Naive thymus-derived CD8-positive, alpha-beta T cell (primary cell): ENCODE data around the gene ACADVL. TPM values are rescaled to one million over a fixed set of nuclear protein-coding genes. Genes with fewer than 3 reads are reported as not detected.
"Not testable (repeated sequence)": the region's sequence is repeated elsewhere in the genome, so short reads cannot be mapped to it uniquely, and the experiment has no call there.

Experiments used
- ATAC-seq, 2 donors: fragments of 150-1000 bp; cut with Tn5 transposase in 1 of 2; sonication (Bioruptor Pico), chemical (Tn5 transposase) in 1 of 2; 1 replicate in 1 of 2; 2 replicates in 1 of 2; pipeline ENCODE4 v1.10.0; 2021; ENCODE audit warnings: mild to moderate bottlenecking in 2 of 2, moderate library complexity in 2 of 2
- POLR2A ChIA-PET: fragments of 350-600 bp; sonication (Branson Sonifier 250); formaldehyde crosslinking; loops from one replicate; lab custom pipeline; 2021; ENCODE audit warnings: antibody characterized with exemption; lab: Charles Lee
- DNase-seq, 10 donors: peaks; one replicate each; pipeline versions ENCODE4 v3.0.0 to v3.0.0-alpha.2; 2020 to 2022
- H3K27ac Mint-ChIP-seq, 10 donors: one replicate each; pipeline ENCODE4 v1.8.0; 2020 to 2022; ENCODE audit warnings: mild to moderate bottlenecking in 10 of 10, mixed read lengths in 10 of 10, moderate library complexity in 4 of 10, inconsistent platforms in 1 of 10
- H3K27me3 Mint-ChIP-seq, 5 donors: one replicate each; pipeline ENCODE4 v1.8.0; 2021 to 2022; ENCODE audit warnings: mixed read lengths in 5 of 5
- H3K36me3 Mint-ChIP-seq, 3 donors: one replicate each; pipeline ENCODE4 v1.8.0; 2020 to 2022; ENCODE audit warnings: mixed read lengths in 3 of 3, mild to moderate bottlenecking in 2 of 3, inconsistent platforms in 1 of 3
- H3K4me1 Mint-ChIP-seq, 4 donors: one replicate each; pipeline ENCODE4 v1.8.0; 2021 to 2022; ENCODE audit warnings: mixed read lengths in 4 of 4
- H3K4me3 Mint-ChIP-seq, 10 donors: one replicate each; pipeline ENCODE4 v1.8.0; 2020 to 2022; ENCODE audit warnings: mild to moderate bottlenecking in 10 of 10, mixed read lengths in 10 of 10, moderate library complexity in 6 of 10, inconsistent platforms in 1 of 10
- H3K9me3 Mint-ChIP-seq, 9 donors: one replicate each; pipeline ENCODE4 v1.8.0; 2020 to 2022; ENCODE audit warnings: mixed read lengths in 9 of 9, mild to moderate bottlenecking in 3 of 9, inconsistent platforms in 1 of 9, moderate library complexity in 1 of 9
- polyA plus RNA-seq, 3 donors: library from polyadenylated mRNA; unstranded; fragments of 300-500 nt; fragmentation: Illumina TruSeq; gene quantifications; one replicate each; pipeline ENCODE4 v1.2.3, GENCODE V29; 2021
- total RNA-seq, 8 experiments: library from RNA in 2 of 8; stranded (reverse) in 2 of 8; gene quantifications; one replicate each; pipeline ENCODE4 v1.2.3 and lab custom pipeline; 2021 to 2026

ACADVL gene
- total and polyA plus RNA-seq, 5 experiments from 2014 or later: 78.8 to 402 (median 91.2) TPM

GRCh38 chr17:7239091-7240027 lies 19.6 kb downstream of the ACADVL start, which contains the start of gene PHF23:
TSS of gene PHF23 (minus strand) at chr17:7239457. CDS start at chr17:7239279, 178 bp downstream.
- peak; percentile 92 to 98 (median 96) for DNase-seq
- H3K27ac Mint-ChIP-seq: peak within 1 kb of the TSS; percentile 81 to 100 (median 98)
- peaks cover 0 to 4% (median 0%) of the 10 kb centered on the region in 5 donors for H3K27me3 Mint-ChIP-seq
- H3K36me3 Mint-ChIP-seq: peaks cover 0 to 45% (median 2%) of the 10 kb centered on the region in 3 donors
- peak; percentile 51 to 67 for ATAC-seq
- H3K9me3 Mint-ChIP-seq: peaks cover 0 to 2% (median 0%) of the 10 kb centered on the region in 9 donors
- POLR2A ChIA-PET: interaction anchor here (0.6 to 18.2 kb wide), 23 partner anchors 10 to 1753 kb away, joined by 3 to 371 read pairs (median 4); partner anchors contain the start of genes ACADVL, ACAP1, CLDN7 and CTDNEP1
- H3K4me3 Mint-ChIP-seq: peak within 1 kb of the TSS; percentile 83 to 100 (median 96)
- peaks cover 46 to 75% (median 63%) of the 10 kb centered on the region in 4 donors for H3K4me1 Mint-ChIP-seq

GRCh38 chr17:7240375-7240774 lies 20.6 kb downstream of the ACADVL start:
- H3K27me3 Mint-ChIP-seq: peaks cover 0 to 3% (median 0%) of the 10 kb centered on the region in 5 donors
- peaks cover 0 to 2% (median 0%) of the 10 kb centered on the region in 9 donors for H3K9me3 Mint-ChIP-seq
- POLR2A ChIA-PET: interaction anchor here (1.1 to 18.2 kb wide), 7 partner anchors 9 to 447 kb away, joined by 3 to 371 read pairs (median 4); partner anchors contain the start of genes ACADVL, CLDN7, CTDNEP1 and DLG4
- H3K27ac Mint-ChIP-seq: peak overlapping the region; percentile 81 to 100 (median 99)
- ATAC-seq (no peak), DNase-seq (no peak)
- H3K4me1 Mint-ChIP-seq: peaks cover 40 to 65% (median 52%) of the 10 kb centered on the region in 4 donors
- peaks cover 0 to 45% (median 2%) of the 10 kb centered on the region in 3 donors for H3K36me3 Mint-ChIP-seq
- peak overlapping the region; percentile 83 to 100 (median 96) for H3K4me3 Mint-ChIP-seq

DNA sequence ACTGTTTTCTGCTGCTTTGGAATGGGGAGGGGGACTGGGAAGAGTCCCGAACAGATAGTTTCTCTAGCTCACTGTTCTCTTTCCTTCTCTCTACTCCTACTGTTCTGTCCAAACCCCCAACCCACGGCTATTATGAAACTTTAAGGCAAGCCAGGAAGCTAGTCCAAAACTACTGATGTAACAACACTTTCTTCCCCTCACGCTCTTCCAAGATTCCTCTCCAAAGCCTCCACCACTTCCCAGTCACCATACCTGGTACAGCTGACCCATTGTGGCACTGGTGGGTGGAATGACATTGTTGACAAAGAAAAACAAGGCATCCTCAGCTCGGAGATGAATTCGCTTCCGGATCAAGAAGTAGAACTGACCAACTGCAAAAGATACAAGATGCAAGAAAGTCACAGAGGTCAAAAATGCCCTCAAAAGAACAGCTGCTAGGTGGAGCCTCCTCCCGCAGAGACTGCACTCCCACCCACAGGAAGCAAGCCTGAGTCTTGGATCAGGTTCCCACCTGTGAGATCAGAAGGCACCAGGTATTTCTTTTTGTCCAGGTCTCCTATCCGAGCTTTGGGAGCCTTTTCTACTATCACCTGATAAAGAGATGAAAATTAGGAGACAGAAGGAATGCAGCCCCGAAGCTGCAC lies 21.5 kb downstream of the ACADVL start:
- peaks cover 0 to 48% (median 2%) of the 10 kb centered on the region in 3 donors for H3K36me3 Mint-ChIP-seq
- H3K27ac Mint-ChIP-seq: peak overlapping the region; percentile 97 to 100 (median 99)
- H3K27me3 Mint-ChIP-seq: peaks cover 0 to 3% (median 0%) of the 10 kb centered on the region in 5 donors
- ATAC-seq (no peak), DNase-seq (no peak)
- peaks cover 35 to 60% (median 44%) of the 10 kb centered on the region in 4 donors for H3K4me1 Mint-ChIP-seq
- POLR2A ChIA-PET: interaction anchor here (0.6 to 18.2 kb wide), 10 partner anchors 8 to 446 kb away, joined by 3 to 371 read pairs (median 4); partner anchors contain the start of genes ACADVL, ACAP1, CTDNEP1 and DLG4
- H3K4me3 Mint-ChIP-seq: peak overlapping the region; percentile 83 to 100 (median 97)
- peaks cover 0 to 2% (median 0%) of the 10 kb centered on the region in 9 donors for H3K9me3 Mint-ChIP-seq

GRCh38 chr17:7241783-7242716 lies 22.3 kb downstream of the ACADVL start, which contains the start of gene GABARAP:
TSS of gene GABARAP (minus strand) at chr17:7242449. CDS start at chr17:7242330, 119 bp downstream.
- peaks cover 0 to 2% (median 0%) of the 10 kb centered on the region in 9 donors for H3K9me3 Mint-ChIP-seq
- H3K27ac Mint-ChIP-seq: peak within 1 kb of the TSS; percentile 97 to 100 (median 99)
- ATAC-seq (peak; percentile 16 to 29), DNase-seq (peak; percentile 82 to 97 (median 90))
- peaks cover 0 to 49% (median 4%) of the 10 kb centered on the region in 3 donors for H3K36me3 Mint-ChIP-seq
- H3K4me1 Mint-ChIP-seq: peaks cover 31 to 59% (median 44%) of the 10 kb centered on the region in 4 donors
- H3K27me3 Mint-ChIP-seq: peaks cover 0 to 3% (median 0%) of the 10 kb centered on the region in 5 donors
- peak within 1 kb of the TSS; percentile 83 to 100 (median 97) for H3K4me3 Mint-ChIP-seq
- POLR2A ChIA-PET: interaction anchor here (0.6 to 18.2 kb wide), 22 partner anchors 7 to 926 kb away, joined by 3 to 371 read pairs (median 4); partner anchors contain the start of genes ACADVL, ACAP1, CTDNEP1 and DLG4

- Mint-ChIP-seq H3K4me1 (peaks cover 28 to 51% (median 41%) of the 10 kb centered on the region in 4 donors), H3K36me3 (peaks cover 0 to 46% (median 4%) of the 10 kb centered on the region in 3 donors)
- peak; percentile 37 to 51 for ATAC-seq
Measured at GRCh38 chr17:7242717-7243452, 23.1 kb downstream of the ACADVL start.

DNA sequence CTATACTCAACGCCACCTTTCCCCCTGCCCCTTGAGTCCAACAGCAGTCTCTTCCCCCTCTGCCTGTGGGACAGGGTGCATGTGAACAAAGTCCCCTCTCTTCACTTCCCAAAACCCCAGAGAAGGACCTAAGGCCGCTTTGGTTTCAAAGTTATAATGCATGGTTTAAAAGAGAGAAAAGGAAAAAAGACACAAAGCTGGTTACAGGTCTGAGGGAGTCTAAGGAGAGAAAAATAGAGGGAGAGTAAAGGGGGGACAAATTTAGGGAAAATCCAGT lies 23.7 kb downstream of the ACADVL start:
- H3K27me3 Mint-ChIP-seq: peaks cover 0 to 3% (median 0%) of the 10 kb centered on the region in 5 donors
- DNase-seq (no peak), ATAC-seq (no peak)
- POLR2A ChIA-PET: interaction anchor here (1.3 to 18.2 kb wide), 8 partner anchors 6 to 208 kb away, joined by 3 to 371 read pairs (median 8); partner anchors contain the start of genes ACADVL, CTDNEP1, DLG4 and ELP5
- H3K27ac Mint-ChIP-seq: peak overlapping the region; percentile 88 to 100 (median 96)
- peaks cover 0 to 2% (median 0%) of the 10 kb centered on the region in 9 donors for H3K9me3 Mint-ChIP-seq
- H3K36me3 Mint-ChIP-seq: peaks cover 0 to 46% (median 4%) of the 10 kb centered on the region in 3 donors
- peaks cover 28 to 53% (median 41%) of the 10 kb centered on the region in 4 donors for H3K4me1 Mint-ChIP-seq
- peak overlapping the region; percentile 79 to 98 (median 88) for H3K4me3 Mint-ChIP-seq

More at GRCh38 chr17:7242717-7243452, 23.1 kb downstream of the ACADVL start:
- Mint-ChIP-seq H3K27ac (peak overlapping the region; percentile 97 to 100 (median 99)), H3K9me3 (peaks cover 0 to 2% (median 0%) of the 10 kb centered on the region in 9 donors), H3K4me3 (peak overlapping the region; percentile 83 to 100 (median 97)), H3K27me3 (peaks cover 0 to 3% (median 0%) of the 10 kb centered on the region in 5 donors)
- peak; percentile 89 to 99 (median 92) for DNase-seq
- POLR2A ChIA-PET: interaction anchor here (0.6 to 18.2 kb wide), 17 partner anchors 7 to 925 kb away, joined by 3 to 371 read pairs (median 4); partner anchors contain the start of genes ACADVL, ACAP1, CTDNEP1 and DLG4

DNA sequence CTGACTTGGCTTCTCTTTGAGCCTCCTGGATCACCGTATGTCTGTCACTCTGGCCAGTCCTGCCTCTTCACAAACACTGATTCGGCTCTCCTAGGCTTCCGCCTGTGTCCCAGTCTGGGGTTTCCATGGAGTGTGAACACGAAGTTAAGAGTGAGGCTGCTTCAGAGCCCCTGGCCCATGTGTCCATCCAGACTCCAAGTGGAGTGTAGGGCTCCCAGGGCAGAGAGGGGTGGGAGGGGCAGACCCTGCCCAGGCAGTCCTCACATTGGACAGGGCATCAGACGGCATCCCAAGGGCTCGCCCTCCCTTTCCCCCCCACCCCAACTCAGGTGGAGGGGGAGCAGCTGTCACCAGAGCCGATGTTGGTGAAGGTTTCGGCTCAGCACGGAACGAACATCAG lies 24.1 kb downstream of the ACADVL start:
- not testable (repeated sequence) for DNase-seq, ATAC-seq, H3K27me3 Mint-ChIP-seq, H3K9me3 Mint-ChIP-seq
- Mint-ChIP-seq H3K4me1 (peaks cover 31 to 57% (median 46%) of the 10 kb centered on the region in 4 donors), H3K36me3 (peaks cover 0 to 46% (median 4%) of the 10 kb centered on the region in 3 donors), H3K4me3 (peak overlapping the region in 3 of 10 donors; percentile 25 to 83 (median 59)), H3K27ac (peak overlapping the region in 7 of 10 donors; percentile 48 to 100 (median 98))
- POLR2A ChIA-PET: interaction anchor here (1.5 to 18.2 kb wide), 4 partner anchors 9 to 50 kb away, joined by 3 to 371 read pairs (median 12); partner anchors contain the start of genes ACADVL and DLG4

DNA sequence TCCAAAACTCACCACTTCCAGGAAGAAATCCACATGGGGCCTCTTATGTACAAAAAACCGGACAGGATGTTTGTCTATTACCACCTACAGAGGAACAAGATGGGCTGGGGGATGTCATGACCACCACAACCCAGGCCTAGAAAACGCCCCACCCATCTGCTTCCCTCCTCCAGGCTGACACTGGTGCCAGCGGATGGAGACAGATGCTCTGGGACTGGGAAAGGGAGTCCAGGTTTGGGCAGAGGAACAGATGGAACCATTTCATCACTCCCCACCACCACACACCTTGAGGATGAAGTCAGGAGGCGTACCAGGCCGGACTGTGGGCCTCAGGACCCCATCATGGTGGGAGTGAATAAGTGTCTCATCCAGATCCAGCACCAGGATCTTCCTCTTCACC lies 27.0 kb downstream of the ACADVL start:
- POLR2A ChIA-PET: interaction anchor here (0.6 to 5.6 kb wide), 4 partner anchors 7 to 374 kb away, joined by 3 to 89 read pairs (median 6); partner anchors contain the start of genes ACAP1, GABARAP and PHF23
- Mint-ChIP-seq H3K27me3 (peaks cover 0 to 3% (median 0%) of the 10 kb centered on the region in 5 donors), H3K4me3 (peak overlapping the region in 1 of 10 donors; percentile 54), H3K9me3 (peaks cover 0 to 2% (median 0%) of the 10 kb centered on the region in 9 donors), H3K27ac (peak overlapping the region in 4 of 10 donors; percentile 32 to 73 (median 70)), H3K36me3 (peaks cover 0 to 32% (median 4%) of the 10 kb centered on the region in 3 donors), H3K4me1 (peaks cover 24 to 56% (median 44%) of the 10 kb centered on the region in 4 donors)
- ATAC-seq: no peak
- DNase-seq: no peak

DNA sequence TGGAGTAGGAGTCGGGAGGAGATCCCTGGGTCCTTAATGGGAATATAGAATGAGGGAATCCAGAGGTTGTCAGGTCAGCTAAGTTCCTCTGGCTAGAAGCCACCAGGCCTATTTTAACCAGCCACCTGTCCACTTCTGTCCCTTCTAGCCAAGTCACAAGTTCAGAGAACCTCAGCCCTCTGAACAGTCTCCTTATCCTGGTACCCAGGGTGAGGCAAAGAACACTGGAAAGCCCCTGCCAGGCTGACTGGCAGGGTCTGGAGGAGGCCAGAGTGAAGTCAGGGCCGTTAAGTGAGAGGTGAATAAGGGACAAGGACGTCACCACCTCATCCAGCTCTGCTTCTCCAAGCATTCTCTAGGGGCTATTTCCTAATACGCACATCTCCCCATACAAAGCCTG lies 29.1 kb downstream of the ACADVL start:
- no peak for ATAC-seq
- peak in 1 of 10 donors; percentile 2 for DNase-seq
- Mint-ChIP-seq H3K27ac (peak overlapping the region in 5 of 10 donors; percentile 29 to 89 (median 52)), H3K27me3 (no peaks in the 10 kb centered on the region), H3K4me1 (peaks cover 21 to 53% (median 46%) of the 10 kb centered on the region in 4 donors), H3K36me3 (peaks cover 0 to 33% (median 3%) of the 10 kb centered on the region in 3 donors), H3K4me3 (peak overlapping the region in 7 of 10 donors; percentile 2 to 96 (median 91)), H3K9me3 (no peaks in the 10 kb centered on the region)
- POLR2A ChIA-PET: interaction anchor here (5.6 kb wide), 1 partner anchor 9 kb away, joined by 89 read pairs; the partner anchor contains the start of genes GABARAP and PHF23
